HepG2 (cell line): ENCODE measurements around the gene COL4A2. TPM values are rescaled to one million over a fixed set of nuclear protein-coding genes. Genes with fewer than 3 reads are reported as not detected.

ENCODE experiments used
- ATAC-seq: fragments of 200-7000 bp; cut with Tn5 transposase; 3 replicates; pipeline ENCODE4 v1.9.1; 2020; ENCODE audit warnings: mild to moderate bottlenecking, moderate library complexity
- BruUV-seq: library from RNA; stranded (reverse); fragments of 400-500 nt; replicated peaks from 2 replicates; lab custom pipeline; 2021; lab: Mats Ljungman, UMichigan
- CTCF ChIA-PET: fragments of 300-600 bp; formaldehyde crosslinking; extraction: SDS; loops from one replicate; lab custom pipeline; 2021; ENCODE audit warnings: low total read pairs, inconsistent platforms, low intra/inter-chr PET ratio; lab: Yijun Ruan, JAX
- POLR2A ChIA-PET: fragments of 350-600 bp; sonication (Branson Sonifier 250); formaldehyde crosslinking; loops from one replicate; lab custom pipeline; 2020; ENCODE audit warnings: antibody characterized with exemption, inconsistent platforms; lab: Yijun Ruan, JAX
- DNase-seq: peaks from one replicate; pipeline ENCODE4 v3.0.0-alpha.2; 2015; ENCODE audit warnings: low spot score
- FAIRE-seq: peaks from 3 replicates; lab custom pipeline; 2011; peaks lifted over from hg19 to GRCh38; lab: Jason Lieb, UNC
- H2AFZ ChIP-seq: one replicate; pipeline ENCODE4 v1.6.1; 2011; ENCODE audit warnings: low read length, inconsistent platforms
- H3K27ac ChIP-seq: fragments of 300-600 bp; 3 replicates; pipeline ENCODE4 v1.8.0; 2011; ENCODE audit warnings: mixed run types, mild to moderate bottlenecking, mixed read lengths, low read length, inconsistent platforms; ENCODE audit not compliant: insufficient read depth; ENCODE audit errors: extremely low read length
- H3K27me3 ChIP-seq, 2 experiments: fragments of 200-600 bp in 1 of 2; 2 replicates in 1 of 2; 3 replicates in 1 of 2; pipeline versions ENCODE4 v1.6.0 to v1.8.0; 2011; ENCODE audit warnings: low read length in 2 of 2, mild to moderate bottlenecking in 2 of 2, moderate library complexity in 2 of 2, inconsistent platforms in 1 of 2; ENCODE audit not compliant: insufficient read depth in 2 of 2, control insufficient read depth in 1 of 2
- H3K36me3 ChIP-seq, 2 experiments: fragments of 200-600 bp in 1 of 2; replicated peaks in 1 of 2; 2 replicates in 1 of 2; 3 replicates in 1 of 2; pipeline versions ENCODE4 v1.5.1 to v1.8.0; 2011; ENCODE audit warnings: low read length in 2 of 2, inconsistent platforms in 1 of 2; ENCODE audit not compliant: insufficient read depth in 2 of 2, control insufficient read depth in 1 of 2
- H3K4me1 ChIP-seq: 2 replicates; pipeline ENCODE4 v1.5.1; 2012; ENCODE audit warnings: low read length, inconsistent platforms; ENCODE audit not compliant: insufficient read depth
- H3K4me2 ChIP-seq: 2 replicates; pipeline ENCODE4 v1.6.0; 2011; ENCODE audit warnings: low read depth, low read length, inconsistent platforms
- H3K4me3 ChIP-seq, 3 experiments: fragments of 200-600 bp in 1 of 3; sonication (generic), shearing (Covaris generic) in 1 of 3; replicated peaks in 1 of 3; 2 replicates each; pipeline ENCODE4 v1.5.1; 2011 to 2016; ENCODE audit warnings: low read length in 3 of 3, inconsistent platforms in 2 of 3, low read depth in 2 of 3, mild to moderate bottlenecking in 2 of 3, control low read depth in 1 of 3, mixed read lengths in 1 of 3; ENCODE audit not compliant: insufficient read depth in 1 of 3
- H3K79me2 ChIP-seq: one replicate; pipeline ENCODE4 v1.6.1; 2011; ENCODE audit warnings: low read length, inconsistent platforms; ENCODE audit not compliant: insufficient read depth
- H3K9ac ChIP-seq: 2 replicates; pipeline ENCODE4 v1.6.0; 2011; ENCODE audit warnings: mild to moderate bottlenecking, low read depth, low read length, inconsistent platforms; ENCODE audit not compliant: insufficient read depth
- H3K9me3 ChIP-seq: 2 replicates; pipeline ENCODE4 v1.5.1; 2012; ENCODE audit warnings: mild to moderate bottlenecking, low read length
- H4K20me1 ChIP-seq: 2 replicates; pipeline ENCODE4 v1.6.0; 2011; ENCODE audit warnings: inconsistent platforms, mild to moderate bottlenecking, low read length, moderate library complexity; ENCODE audit not compliant: insufficient read depth
- CREB1 ChIP-seq, 2 experiments: fragments of 450-650 bp in 1 of 2; IDR thresholded peaks; 2 replicates each; pipeline ENCODE4 v1.6.1; 2016 to 2017; ENCODE audit warnings: control low read depth in 1 of 2, mild to moderate bottlenecking in 1 of 2, missing compliant biosample characterization in 1 of 2, missing genetic modification characterization in 1 of 2
- E2F5 ChIP-seq: sonication (generic); formaldehyde crosslinking; conservative IDR thresholded peaks from 2 replicates; pipeline ENCODE4 v1.4.0; 2020; ENCODE audit warnings: missing genetic modification reagents
- RCOR2 ChIP-seq: IDR thresholded peaks from 2 replicates; pipeline ENCODE4 v1.6.1; 2016; ENCODE audit warnings: missing biosample characterization, missing genetic modification reagents
- ZNF205 ChIP-seq: IDR thresholded peaks from 2 replicates; pipeline ENCODE4 v1.6.1; 2018; ENCODE audit warnings: missing biosample characterization, missing genetic modification reagents
- ZNF274 ChIP-seq: sonication (generic); formaldehyde crosslinking; IDR thresholded peaks from 2 replicates; pipeline ENCODE4 v1.5.1; 2020; ENCODE audit warnings: mild to moderate bottlenecking, missing genetic modification reagents
- ZNF354B ChIP-seq: sonication (generic); formaldehyde crosslinking; IDR thresholded peaks from 2 replicates; pipeline ENCODE4 v1.8.0; 2022; ENCODE audit warnings: mild to moderate bottlenecking, missing genetic modification reagents
- WGBS: methylation state at CpG from one replicate; pipeline ENCODE4 v1.1.6; 2017; ENCODE audit warnings: low lambda C conversion rate; 5-methylcytosine and 5-hydroxymethylcytosine counted together
- in situ Hi-C: cut with HindIII; loops from 2 replicates; pipeline ENCODE4 v1.10.0; 2017; ENCODE audit warnings: low pct_unique_long_range_greater_than_20kb; ENCODE audit not compliant: extremely low pct_ligation_motif_present
- intact Hi-C: fragments of 100-400 bp; cut with micrococcal nuclease; formaldehyde crosslinking; loops from one replicate; pipeline ENCODE4 v1.10.0; 2022; ENCODE audit not compliant: unreplicated experiment
- polyA plus RNA-seq, 8 experiments: library from polyadenylated mRNA; depleted of rRNA in 3 of 8; stranded (reverse) in 7 of 8; unstranded in 1 of 8; fragments of >200 nt; fragmentation: Illumina TruSeq in 4 of 8; extraction: Trizol in 4 of 8; gene quantifications; 2 replicates each; pipeline versions ENCODE4 v1.2.1 to v1.2.3, GENCODE V29; 2011 to 2016; ENCODE audit warnings: low read depth in 4 of 8, missing spikeins in 1 of 8, mixed read lengths in 1 of 8; ENCODE audit not compliant: insufficient read depth in 1 of 8
- total RNA-seq, 5 experiments: library from RNA; depleted of rRNA; stranded (reverse); fragments of >200 nt; fragmentation: Illumina TruSeq; extraction: Trizol; gene quantifications; 2 replicates each; pipeline ENCODE4 v1.2.3, GENCODE V29; 2016; ENCODE audit warnings: low read depth in 1 of 5
- TF ChIP-seq, protein P1 (sequence below): sonication (generic); formaldehyde crosslinking; IDR thresholded peaks from 2 replicates; pipeline ENCODE4 v1.5.0; 2020; ENCODE audit warnings: mild to moderate bottlenecking, missing genetic modification reagents

COL4A2 gene
- total and polyA plus RNA-seq, 2 of the 13 experiments (the other 11 are each of a cell fraction or from before 2014, with no cell fraction given), result 0.22 to 1.9 TPM

DNA sequence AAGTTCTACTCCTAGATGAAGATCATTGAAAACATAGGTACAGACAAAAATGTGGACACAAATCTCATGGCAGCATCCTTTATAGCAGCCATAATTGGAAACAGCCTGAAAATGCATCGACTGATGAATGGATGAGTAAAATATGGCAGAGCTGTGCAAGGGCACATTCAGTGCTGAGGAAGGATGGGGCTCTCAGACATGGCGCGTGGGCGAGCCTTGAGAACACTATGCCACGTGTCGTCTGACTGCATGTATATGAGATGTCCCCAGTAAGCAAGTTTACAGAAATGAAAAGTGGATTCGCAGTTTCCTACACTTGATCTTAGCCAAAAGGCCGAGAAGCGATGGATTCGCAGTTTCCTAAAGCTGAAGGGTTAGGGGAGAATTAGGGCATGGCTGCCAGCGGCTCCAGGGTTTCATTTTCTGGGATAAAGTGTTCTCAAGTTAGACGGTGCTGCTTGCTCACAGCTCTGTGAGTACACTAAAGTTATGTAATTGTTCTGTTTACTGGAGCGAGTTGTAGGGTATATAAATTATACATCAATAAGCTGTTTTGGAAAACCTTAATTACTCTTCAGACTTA, 176.4 kb downstream of the COL4A2 start:
- Histone ChIP-seq H2AFZ (no peak overlapping the region), H3K9me3 (no peaks in the 10 kb centered on the region), H3K4me1 (peaks cover 57% of the 10 kb centered on the region), H3K79me2 (no peaks in the 10 kb centered on the region), H3K27ac (no peak overlapping the region), H3K36me3 (no peaks in the 10 kb centered on the region), H3K27me3 (peaks cover 1 to 42% of the 10 kb centered on the region in 2 experiments; a peak in 4 of 5 replicates), H3K9ac (no peak overlapping the region), H3K4me3 (no peak overlapping the region), H4K20me1 (no peaks in the 10 kb centered on the region), H3K4me2 (no peak overlapping the region)
- ATAC-seq (no peak), FAIRE-seq (no peak), DNase-seq (no peak)
- ChIA-PET CTCF (no interaction called here), POLR2A (no interaction called here)
- TF ChIP-seq CREB1 (IDR thresholded peaks at IDR 0.05) (no peak), CREB1 (CRISPR knock-in tag; IDR thresholded peaks at IDR 0.05) (no peak), RCOR2 (CRISPR knock-in tag) (no peak), ZNF354B (CRISPR knock-in tag) (no peak), ZNF274 (no peak), ZNF205 (CRISPR knock-in tag) (no peak), E2F5 (CRISPR knock-in tag) (no peak)
- TF ChIP-seq, protein P1, sequence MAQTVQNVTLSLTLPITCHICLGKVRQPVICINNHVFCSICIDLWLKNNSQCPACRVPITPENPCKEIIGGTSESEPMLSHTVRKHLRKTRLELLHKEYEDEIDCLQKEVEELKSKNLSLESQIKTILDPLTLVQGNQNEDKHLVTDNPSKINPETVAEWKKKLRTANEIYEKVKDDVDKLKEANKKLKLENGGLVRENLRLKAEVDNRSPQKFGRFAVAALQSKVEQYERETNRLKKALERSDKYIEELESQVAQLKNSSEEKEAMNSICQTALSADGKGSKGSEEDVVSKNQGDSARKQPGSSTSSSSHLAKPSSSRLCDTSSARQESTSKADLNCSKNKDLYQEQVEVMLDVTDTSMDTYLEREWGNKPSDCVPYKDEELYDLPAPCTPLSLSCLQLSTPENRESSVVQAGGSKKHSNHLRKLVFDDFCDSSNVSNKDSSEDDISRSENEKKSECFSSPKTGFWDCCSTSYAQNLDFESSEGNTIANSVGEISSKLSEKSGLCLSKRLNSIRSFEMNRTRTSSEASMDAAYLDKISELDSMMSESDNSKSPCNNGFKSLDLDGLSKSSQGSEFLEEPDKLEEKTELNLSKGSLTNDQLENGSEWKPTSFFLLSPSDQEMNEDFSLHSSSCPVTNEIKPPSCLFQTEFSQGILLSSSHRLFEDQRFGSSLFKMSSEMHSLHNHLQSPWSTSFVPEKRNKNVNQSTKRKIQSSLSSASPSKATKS, result no peak
- WGBS, result 75% methylated on average over 13 of the region's 13 CpGs
- intact Hi-C loops, result no loop called here
- BruUV-seq, result no TSS peak
- in situ Hi-C loops, result no loop called here
